VCaP (cell line): ENCODE results near the gene DIRAS2.
A peak's percentile ranks its signal among the peaks of the same experiment; 100 is the strongest.

Source experiments
- H3K27ac ChIP-seq: fragments of 450-650 bp; 2 replicates; pipeline ENCODE4 v1.5.1; 2017
- TF ChIP-seq, protein P1 (sequence below): fragments of 450-650 bp; conservative IDR thresholded peaks from 2 replicates; pipeline ENCODE4 v1.5.1; 2017; ENCODE audit warnings: mild to moderate bottlenecking, moderate library complexity

The DIRAS2 gene, protein sequence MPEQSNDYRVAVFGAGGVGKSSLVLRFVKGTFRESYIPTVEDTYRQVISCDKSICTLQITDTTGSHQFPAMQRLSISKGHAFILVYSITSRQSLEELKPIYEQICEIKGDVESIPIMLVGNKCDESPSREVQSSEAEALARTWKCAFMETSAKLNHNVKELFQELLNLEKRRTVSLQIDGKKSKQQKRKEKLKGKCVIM

DNA sequence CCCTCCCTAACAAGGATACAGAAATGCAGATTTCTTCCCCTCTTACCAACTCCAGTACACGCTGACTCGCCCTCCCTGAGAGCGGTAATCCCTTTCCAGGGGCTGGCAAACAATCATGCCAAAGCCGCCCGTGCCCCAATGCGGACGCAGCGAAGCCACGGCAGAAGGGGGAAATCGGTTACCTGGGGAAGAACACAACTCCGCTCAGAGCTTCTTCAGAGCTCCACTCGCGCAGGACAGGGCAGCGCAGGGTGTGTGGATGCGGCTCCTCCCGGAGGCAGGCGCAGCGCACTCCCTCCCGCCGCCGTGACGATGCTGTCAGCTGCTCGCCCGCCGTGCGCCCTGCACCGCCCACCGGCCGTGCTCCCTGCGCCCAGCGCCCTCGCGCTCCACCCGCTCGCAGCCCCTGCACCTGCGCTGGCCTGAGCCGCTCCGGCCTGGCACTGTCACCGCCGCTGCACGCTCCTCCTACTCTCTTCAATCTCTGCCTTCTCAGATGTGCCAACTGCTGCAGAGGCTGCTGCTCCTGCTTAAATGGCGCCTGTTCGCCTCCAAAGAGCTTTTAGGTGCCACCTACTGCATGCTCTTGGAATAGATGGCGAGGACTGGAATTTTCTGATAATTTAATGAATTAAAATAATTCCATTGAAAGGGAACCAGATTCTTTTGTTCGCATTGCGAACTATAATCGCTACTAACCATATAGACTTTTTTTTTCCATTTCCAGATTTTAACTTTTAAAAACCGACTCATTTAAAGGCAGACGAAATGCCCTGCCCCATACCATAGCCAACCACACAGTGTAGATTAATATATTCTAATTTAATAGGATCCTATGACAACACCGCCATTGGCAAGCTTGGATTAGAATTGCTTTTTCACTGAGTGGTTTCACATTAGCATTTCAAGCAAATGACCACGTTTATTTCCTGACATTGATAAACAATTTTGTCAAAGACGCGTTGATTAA lies at the start of gene DIRAS2:
Gene DIRAS2, minus strand, starts transcription at position 255 of the 970 bp plus-strand sequence. CDS start 28,997 bp downstream, outside the sequence.
- H3K27ac ChIP-seq = peak within 1 kb of the TSS; percentile 68
- TF ChIP-seq, protein P1, sequence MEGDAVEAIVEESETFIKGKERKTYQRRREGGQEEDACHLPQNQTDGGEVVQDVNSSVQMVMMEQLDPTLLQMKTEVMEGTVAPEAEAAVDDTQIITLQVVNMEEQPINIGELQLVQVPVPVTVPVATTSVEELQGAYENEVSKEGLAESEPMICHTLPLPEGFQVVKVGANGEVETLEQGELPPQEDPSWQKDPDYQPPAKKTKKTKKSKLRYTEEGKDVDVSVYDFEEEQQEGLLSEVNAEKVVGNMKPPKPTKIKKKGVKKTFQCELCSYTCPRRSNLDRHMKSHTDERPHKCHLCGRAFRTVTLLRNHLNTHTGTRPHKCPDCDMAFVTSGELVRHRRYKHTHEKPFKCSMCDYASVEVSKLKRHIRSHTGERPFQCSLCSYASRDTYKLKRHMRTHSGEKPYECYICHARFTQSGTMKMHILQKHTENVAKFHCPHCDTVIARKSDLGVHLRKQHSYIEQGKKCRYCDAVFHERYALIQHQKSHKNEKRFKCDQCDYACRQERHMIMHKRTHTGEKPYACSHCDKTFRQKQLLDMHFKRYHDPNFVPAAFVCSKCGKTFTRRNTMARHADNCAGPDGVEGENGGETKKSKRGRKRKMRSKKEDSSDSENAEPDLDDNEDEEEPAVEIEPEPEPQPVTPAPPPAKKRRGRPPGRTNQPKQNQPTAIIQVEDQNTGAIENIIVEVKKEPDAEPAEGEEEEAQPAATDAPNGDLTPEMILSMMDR = peak; percentile 79

DNA sequence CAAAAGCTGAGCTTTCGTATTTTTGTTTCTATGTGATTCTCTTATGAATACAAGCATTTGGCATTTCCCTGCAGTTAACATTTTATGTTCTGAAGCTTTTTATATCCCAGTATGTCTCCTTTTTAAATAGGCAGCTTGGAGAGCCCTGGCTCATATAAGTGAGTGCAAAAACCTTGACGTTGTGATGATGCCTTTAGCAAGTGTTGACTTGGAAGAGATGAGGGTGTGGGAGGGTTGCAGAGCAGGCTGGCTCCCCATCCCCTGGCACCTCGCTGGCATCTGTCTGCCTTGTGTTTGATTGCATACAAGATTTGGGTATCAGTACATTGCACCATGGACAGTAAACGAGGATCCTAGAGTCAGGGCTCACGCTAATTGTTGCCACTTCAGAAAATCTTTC lies 42.1 kb upstream of the DIRAS2 start:
- TF ChIP-seq, protein P1 = no peak
- H3K27ac ChIP-seq = no peak overlapping the region

DNA sequence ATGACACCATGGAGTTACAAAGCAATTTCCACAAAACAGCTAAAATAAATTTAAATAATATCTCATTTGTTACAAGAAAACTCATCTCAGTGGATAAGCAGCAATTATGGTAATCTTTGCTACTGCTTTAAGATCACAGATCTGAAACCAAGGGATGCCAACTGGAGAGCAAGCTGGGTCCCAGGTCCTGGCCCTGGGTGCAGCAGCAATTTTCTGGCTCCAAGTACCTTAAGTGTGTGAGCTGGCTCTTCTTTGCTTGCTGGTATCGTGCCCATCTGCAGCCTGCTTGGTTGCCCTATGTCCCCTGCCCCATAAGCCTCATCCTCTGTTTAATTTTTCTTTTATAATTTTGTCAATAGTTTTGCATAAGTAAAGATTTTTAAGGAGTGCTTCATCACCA lies 41.5 kb upstream of the DIRAS2 start:
- no peak overlapping the region for H3K27ac ChIP-seq
- TF ChIP-seq, protein P1 = no peak

DNA sequence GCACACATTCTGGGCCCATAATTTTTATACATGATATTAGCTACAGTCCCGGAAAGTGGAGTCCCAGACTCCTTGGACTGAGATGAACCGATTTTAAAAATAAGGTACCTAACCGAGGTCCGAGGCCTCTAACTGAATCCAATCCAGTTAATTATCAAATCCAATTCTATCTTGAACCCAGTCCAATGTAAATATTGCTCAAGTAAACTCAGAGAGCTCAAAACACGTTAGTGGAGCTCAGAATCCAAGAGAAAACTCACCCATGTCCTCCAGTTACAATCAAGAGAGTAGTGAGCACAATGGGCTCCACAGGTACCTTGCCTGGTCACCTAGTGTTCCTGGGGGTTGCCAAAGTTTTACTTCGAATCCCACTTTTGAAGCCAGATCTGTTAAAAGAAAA lies 37.9 kb upstream of the DIRAS2 start:
- no peak overlapping the region for H3K27ac ChIP-seq
- TF ChIP-seq, protein P1 = no peak

DNA sequence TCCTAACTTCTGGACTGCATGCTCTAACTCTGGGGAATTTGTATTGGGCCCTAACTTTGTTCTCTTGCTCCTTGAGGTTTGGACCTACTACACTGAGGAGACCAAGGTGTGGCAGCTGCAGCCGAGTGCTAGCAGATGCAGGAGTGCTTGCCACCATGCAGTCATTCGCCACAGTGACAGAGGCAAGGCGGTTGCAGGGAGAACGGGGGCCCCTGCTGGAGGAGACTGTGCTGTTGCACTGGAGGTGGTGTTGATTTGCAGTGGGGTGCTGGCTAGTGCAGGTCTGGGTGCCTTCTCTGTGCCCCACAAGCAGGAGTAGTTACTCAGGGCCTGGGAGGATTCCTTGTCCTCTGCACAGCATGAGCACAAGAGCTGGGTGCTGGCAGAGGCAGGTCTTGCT lies 22.4 kb upstream of the DIRAS2 start:
- no peak overlapping the region for H3K27ac ChIP-seq
- TF ChIP-seq, protein P1 = no peak

DNA sequence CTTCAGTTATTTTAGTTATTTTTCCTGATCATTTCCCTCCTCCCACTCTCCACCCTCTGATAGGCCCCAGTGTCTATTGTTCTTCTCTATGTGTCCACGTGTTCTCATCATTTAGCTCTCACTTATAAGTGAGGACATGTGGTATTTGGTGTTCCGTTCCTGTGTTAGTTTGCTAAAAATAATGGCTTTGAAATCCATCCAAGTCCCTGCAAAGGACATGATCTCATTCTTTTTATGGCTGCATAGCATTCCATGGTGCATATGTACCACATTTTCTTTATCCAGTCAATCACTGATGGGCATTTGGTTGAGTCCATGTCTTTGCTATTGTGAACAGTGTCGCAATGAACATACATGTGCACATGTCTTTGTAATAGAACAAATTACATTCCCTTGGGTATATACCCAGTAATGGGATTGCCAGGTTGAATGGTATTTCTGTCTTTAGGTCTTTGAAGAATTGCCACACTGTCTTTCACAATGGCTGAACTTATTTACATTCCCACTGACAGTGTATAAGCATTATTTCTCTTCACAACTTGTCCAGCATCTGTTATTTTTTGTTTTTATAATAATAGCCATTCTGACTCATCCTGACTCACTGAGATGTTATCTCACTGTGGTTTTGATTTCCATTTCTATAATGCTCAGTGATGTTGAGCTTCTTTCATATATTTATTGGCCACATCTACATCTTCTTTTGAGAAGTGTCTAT lies 17.2 kb upstream of the DIRAS2 start:
- H3K27ac ChIP-seq = no peak overlapping the region

More for the DNA sequence above, 17.2 kb upstream of the DIRAS2 start:
- TF ChIP-seq, protein P1 = no peak
